Measurements from ENCODE around the gene VCL.
"Not testable (repeated sequence)": the region's sequence is repeated elsewhere in the genome, so short reads cannot be mapped to it uniquely, and the experiment has no call there.

The VCL gene

DNA sequence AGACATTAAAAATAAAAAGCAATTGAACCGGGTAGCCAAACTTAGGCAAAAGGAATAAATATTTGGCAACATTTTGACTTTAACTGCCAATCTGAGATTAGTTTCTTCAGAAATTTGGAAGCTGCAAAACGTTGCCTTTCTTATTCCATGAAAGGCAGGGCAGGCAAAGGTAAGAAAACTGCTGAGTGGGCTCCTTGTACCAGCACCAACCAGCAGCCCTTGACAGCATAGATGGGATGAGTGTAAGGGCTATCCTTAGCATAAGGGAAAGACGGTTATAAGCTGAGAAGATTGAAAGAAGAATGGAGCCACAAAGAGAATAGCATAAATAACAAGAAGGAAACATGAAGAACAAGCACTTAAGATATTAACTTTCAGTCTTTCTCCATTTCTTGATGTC, 124.1 kb downstream of the VCL start:
- H3K4me3 ChIP-seq (ENCODE audit: low read depth, low read length), result no peak overlapping the region
- no peak for DNase-seq (ENCODE audit: low read depth)
- TF ChIP-seq, protein P1, sequence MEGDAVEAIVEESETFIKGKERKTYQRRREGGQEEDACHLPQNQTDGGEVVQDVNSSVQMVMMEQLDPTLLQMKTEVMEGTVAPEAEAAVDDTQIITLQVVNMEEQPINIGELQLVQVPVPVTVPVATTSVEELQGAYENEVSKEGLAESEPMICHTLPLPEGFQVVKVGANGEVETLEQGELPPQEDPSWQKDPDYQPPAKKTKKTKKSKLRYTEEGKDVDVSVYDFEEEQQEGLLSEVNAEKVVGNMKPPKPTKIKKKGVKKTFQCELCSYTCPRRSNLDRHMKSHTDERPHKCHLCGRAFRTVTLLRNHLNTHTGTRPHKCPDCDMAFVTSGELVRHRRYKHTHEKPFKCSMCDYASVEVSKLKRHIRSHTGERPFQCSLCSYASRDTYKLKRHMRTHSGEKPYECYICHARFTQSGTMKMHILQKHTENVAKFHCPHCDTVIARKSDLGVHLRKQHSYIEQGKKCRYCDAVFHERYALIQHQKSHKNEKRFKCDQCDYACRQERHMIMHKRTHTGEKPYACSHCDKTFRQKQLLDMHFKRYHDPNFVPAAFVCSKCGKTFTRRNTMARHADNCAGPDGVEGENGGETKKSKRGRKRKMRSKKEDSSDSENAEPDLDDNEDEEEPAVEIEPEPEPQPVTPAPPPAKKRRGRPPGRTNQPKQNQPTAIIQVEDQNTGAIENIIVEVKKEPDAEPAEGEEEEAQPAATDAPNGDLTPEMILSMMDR (IDR thresholded peaks at IDR 0.05; ENCODE audit: insufficient read depth, low read depth, low read length, missing control alignments), result no peak

DNA sequence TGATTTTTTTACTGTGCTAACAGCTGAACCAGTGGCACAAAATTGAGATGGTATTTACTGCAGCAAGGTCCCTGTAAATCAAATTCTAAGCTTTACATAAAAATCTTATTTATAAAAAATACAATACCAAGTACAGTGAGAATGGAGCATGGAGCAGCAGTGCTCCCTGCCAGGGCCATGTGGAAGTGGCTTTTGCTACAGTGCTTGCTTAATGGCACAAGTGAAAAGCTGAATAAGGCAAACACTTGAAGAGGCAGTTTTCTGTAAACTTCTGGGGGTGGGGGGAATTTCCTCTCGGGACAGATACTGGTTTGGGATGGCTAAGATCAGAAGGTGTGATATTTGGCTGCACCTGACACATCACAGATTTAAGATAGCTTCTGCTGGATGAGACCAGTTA, 125.2 kb downstream of the VCL start:
- no peak overlapping the region for H3K4me3 ChIP-seq (ENCODE audit: low read depth, low read length)
- TF ChIP-seq, protein P1 (IDR thresholded peaks at IDR 0.05; ENCODE audit: insufficient read depth, low read depth, low read length, missing control alignments), result no peak
- no peak for DNase-seq (ENCODE audit: low read depth)

DNA sequence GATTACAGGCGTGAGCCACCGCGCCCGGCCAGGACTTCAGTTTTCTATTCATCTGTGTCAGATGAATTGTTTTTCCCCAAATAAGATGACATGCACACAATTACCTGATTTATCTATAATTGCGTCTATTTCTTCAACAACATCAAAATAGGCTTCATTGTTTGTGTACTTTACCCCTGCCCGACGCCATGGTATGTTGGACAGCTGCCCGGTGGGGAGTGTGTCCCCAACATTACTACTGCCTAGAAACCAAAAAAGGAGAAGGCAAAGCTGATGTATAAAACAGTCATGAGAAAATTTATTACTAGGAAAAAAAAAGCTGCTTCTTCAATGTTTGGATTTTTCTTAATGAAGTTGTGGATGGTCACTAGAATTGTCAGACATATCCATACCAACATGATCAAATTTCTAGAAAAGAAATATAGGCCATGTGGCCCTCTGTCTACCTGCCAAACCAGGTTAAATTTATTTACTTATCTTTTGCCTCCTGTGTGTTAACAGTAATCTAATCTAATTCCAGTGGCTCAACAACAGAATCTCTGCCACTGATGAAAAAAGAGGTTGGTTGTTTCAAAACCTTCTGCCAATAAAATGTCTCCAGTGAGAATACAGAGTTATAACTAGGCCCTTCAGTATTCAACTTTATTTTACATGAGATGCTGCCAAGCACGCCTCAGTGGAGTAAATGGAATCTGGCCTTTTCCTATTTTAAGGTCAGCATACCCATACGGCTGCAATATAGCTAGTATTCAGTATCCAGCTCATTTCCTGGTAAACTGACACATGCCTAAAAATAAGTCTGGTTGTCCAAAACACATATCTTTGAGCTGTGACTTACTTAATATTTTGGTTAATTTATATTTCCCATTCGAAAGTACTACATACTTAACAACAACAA, 136.3 kb downstream of the VCL start:
- TF ChIP-seq, protein P1 (IDR thresholded peaks at IDR 0.05; ENCODE audit: insufficient read depth, low read depth, low read length, missing control alignments), result no peak
- DNase-seq (ENCODE audit: low read depth), result no peak
- H3K4me3 ChIP-seq (ENCODE audit: low read depth, low read length), result no peak overlapping the region

DNA sequence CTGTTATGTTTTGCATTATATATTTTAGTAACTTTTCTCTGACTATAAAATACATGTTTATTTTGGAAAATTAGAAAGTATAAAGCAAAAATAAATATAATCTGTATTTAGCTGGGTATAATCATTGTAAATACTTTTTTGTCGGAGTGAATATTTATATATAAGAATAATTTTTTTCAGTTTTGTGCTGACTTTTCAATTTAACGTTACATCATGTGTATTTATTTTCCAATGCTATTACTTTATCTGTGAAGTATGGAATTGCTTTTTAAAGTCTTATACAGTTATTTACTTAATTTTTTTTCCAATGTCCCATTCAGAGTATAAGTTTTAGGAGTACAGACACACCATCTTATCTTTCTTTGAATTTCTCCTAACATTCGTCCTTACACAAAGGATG, 137.5 kb downstream of the VCL start:
- DNase-seq (ENCODE audit: low read depth), result no peak
- TF ChIP-seq, protein P1 (IDR thresholded peaks at IDR 0.05; ENCODE audit: insufficient read depth, low read depth, low read length, missing control alignments), result no peak
- H3K4me3 ChIP-seq (ENCODE audit: low read depth, low read length), result no peak overlapping the region

DNA sequence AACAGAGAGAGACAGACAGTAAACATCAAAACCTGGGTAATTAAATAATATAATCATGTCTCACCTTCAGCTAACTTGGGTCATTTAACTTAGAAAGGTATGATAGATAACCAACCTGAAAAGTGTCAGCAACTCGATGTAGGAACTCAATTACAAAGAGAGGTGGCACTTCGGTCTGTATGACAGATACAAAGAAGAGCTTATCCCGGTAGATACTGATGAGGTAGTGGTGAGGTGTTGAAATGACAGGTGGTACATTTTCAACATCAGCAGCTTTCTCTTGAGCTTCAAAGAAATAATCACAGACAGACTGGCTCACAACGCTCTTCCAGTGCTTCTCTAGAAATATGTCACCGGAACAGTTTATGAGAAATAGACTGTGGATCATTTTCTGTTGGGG, 140.1 kb downstream of the VCL start:
- no peak for DNase-seq (ENCODE audit: low read depth)

DNA sequence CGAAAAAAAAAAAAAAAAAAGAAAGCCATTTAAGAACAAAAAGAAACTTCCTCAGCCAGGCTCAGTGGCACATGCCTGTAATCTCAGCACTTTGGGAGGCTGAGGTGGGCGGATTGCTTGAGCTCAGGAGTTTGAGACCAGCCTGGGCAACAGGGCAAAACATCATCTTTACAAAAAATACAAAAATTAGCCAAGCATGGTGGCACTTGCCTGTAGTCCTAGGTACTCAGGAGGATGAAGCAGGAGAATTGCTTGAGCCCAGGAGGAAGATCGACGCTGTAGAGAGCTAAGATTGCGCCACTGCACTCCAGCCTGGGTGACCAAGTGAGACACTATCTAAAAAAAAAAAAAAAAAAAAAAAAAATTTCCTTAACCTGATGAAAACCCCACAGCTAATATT, 140.7 kb downstream of the VCL start:
- DNase-seq (ENCODE audit: low read depth); H3K4me3 ChIP-seq (ENCODE audit: low read depth, low read length): not testable (repeated sequence)

More for the DNA sequence above, 140.1 kb downstream of the VCL start:
- TF ChIP-seq, protein P1 (IDR thresholded peaks at IDR 0.05; ENCODE audit: insufficient read depth, low read depth, low read length, missing control alignments), result no peak
- no peak overlapping the region for H3K4me3 ChIP-seq (ENCODE audit: low read depth, low read length)

DNA sequence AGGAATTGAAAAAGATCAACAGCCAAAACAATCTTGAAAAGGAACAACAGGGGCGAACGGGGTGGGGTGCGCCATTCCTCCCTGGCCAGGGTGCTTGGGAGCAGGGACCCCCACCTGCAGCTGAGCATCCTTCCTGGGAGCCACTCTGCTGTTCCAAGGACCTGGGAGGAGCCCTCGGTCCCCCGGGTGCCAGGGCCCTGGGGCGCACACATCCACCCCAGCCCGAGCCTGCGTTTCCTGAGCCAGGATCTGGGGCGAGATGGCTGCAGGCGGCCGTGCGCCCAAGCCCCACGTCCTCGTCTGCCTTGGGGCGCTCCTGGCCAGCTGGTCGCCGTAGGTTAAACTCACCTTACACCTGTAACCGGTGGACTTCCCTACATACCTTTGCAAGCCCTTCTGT, 142.1 kb downstream of the VCL start:
- H3K4me3 ChIP-seq (ENCODE audit: low read depth, low read length), result no peak overlapping the region
- DNase-seq (ENCODE audit: low read depth), result no peak
- TF ChIP-seq, protein P1 (IDR thresholded peaks at IDR 0.05; ENCODE audit: insufficient read depth, low read depth, low read length, missing control alignments), result no peak

Measured in GM12865 (cell line).